Upper lobe of left lung (tissue), 6 donors: ENCODE results near the gene LMBRD2. TPM values are rescaled to one million over a fixed set of nuclear protein-coding genes. Genes with fewer than 3 reads are reported as not detected.

Experiments
- ATAC-seq, 2 donors: fragments of 200-7000 bp; cut with Tn5 transposase; one replicate each; pipeline ENCODE4 v1.9.1; 2022; ENCODE audit warnings: mild to moderate bottlenecking in 2 of 2, moderate library complexity in 2 of 2; ENCODE audit not compliant: low FRiP score in 2 of 2
- DNase-seq, 2 donors: peaks; one replicate each; pipeline ENCODE4 v3.0.0-alpha.2; 2019 to 2020
- H3K27ac ChIP-seq, 4 donors: fragments of 200-600 bp; sonication (generic); one replicate each; pipeline ENCODE4 v1.5.1; 2016 to 2019
- H3K27me3 ChIP-seq, 4 donors: fragments of 200-600 bp; sonication (generic); one replicate each; pipeline ENCODE4 v1.5.1; 2017 to 2019
- H3K36me3 ChIP-seq, 4 donors: fragments of 200-600 bp; sonication (generic); one replicate each; pipeline ENCODE4 v1.5.1; 2016 to 2019
- H3K4me1 ChIP-seq, 4 donors: fragments of 200-600 bp; sonication (generic); one replicate each; pipeline ENCODE4 v1.5.1; 2018 to 2019
- H3K4me3 ChIP-seq, 4 donors: fragments of 200-600 bp; sonication (generic); one replicate each; pipeline ENCODE4 v1.5.1; 2017 to 2019; ENCODE audit warnings: mild to moderate bottlenecking in 2 of 4, moderate library complexity in 1 of 4
- H3K9me3 ChIP-seq, 4 donors: fragments of 200-600 bp; sonication (generic); one replicate each; pipeline ENCODE4 v1.5.1; 2018 to 2019
- EP300 ChIP-seq, 4 donors: sonication (generic); formaldehyde crosslinking; IDR thresholded peaks; one replicate each; pipeline ENCODE4 v1.5.1; 2017; ENCODE audit warnings: antibody characterized with exemption in 4 of 4, control low read depth in 2 of 4
- POLR2A ChIP-seq, 4 donors: fragments of 450-650 bp; IDR thresholded peaks; one replicate each; pipeline ENCODE4 v1.5.1; 2016 to 2017; ENCODE audit warnings: antibody characterized with exemption in 4 of 4, mild to moderate bottlenecking in 2 of 4
- POLR2AphosphoS5 ChIP-seq, 2 donors: sonication (generic); formaldehyde crosslinking; IDR thresholded peaks; one replicate each; pipeline ENCODE4 v1.5.1; 2017; ENCODE audit warnings: antibody characterized with exemption in 2 of 2
- WGBS, 2 donors: methylation state at CpG; one replicate each; pipeline ENCODE4 v1.1.5; 2017 to 2018; 5-methylcytosine and 5-hydroxymethylcytosine counted together
- total RNA-seq, 6 donors: library from RNA; depleted of rRNA in 4 of 6; stranded (reverse); fragments of >200 nt in 4 of 6; gene quantifications; one replicate each; pipeline versions ENCODE4 v1.1.0 to v1.2.1, GENCODE V29; 2016 to 2021
- TF ChIP-seq, protein P1 (sequence below), 6 experiments: fragments of 450-650 bp in 4 of 6; fragments of 200-600 bp in 2 of 6; sonication (generic) in 2 of 6; IDR thresholded peaks; one replicate each; pipeline ENCODE4 v1.5.1; 2016 to 2019; ENCODE audit warnings: antibody characterized with exemption in 6 of 6
- donor health status: DM: no; HTN: no; CAD: no; lungs with moderate emphysema.
- donor health status: DM: no; HTN: yes; CAD: no; lungs with severe emphysema.

The LMBRD2 gene
- total RNA-seq, 6 donors from 2014 or later = 3.8 to 27.0 (median 8.8) TPM

DNA sequence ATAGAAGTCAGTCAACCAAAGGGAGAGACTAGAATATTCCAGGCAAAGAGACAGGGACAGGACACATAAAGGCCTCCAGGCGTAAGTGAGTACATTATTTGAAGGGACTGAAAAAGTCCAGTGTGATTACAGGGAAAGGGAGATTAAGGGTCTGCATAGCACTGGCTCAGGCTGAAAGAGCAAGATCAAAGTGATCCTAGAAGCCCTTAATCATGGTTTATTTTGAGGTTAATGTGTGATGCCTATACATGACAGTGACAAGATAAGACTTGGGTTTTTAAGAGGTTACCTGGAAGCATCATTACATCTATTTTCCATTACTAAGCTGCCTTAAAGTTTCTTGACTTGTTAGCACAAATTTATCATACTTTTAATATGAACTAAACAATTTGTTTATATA, 25.8 kb downstream of the LMBRD2 start:
- Histone ChIP-seq H3K27ac (no peak overlapping the region), H3K27me3 (no peaks in the 10 kb centered on the region), H3K36me3 (peaks cover 3 to 28% (median 5%) of the 10 kb centered on the region in 4 donors), H3K4me3 (no peak overlapping the region), H3K9me3 (peaks cover 0 to 5% (median 0%) of the 10 kb centered on the region in 4 donors), H3K4me1 (no peaks in the 10 kb centered on the region)
- DNase-seq (no peak), ATAC-seq (no peak)
- WGBS, 2 donors = 97 to 100% methylated on average over 1 of the region's 1 CpG
- TF ChIP-seq POLR2A (IDR thresholded peaks at IDR 0.05) = no peak
- TF ChIP-seq, protein P1, sequence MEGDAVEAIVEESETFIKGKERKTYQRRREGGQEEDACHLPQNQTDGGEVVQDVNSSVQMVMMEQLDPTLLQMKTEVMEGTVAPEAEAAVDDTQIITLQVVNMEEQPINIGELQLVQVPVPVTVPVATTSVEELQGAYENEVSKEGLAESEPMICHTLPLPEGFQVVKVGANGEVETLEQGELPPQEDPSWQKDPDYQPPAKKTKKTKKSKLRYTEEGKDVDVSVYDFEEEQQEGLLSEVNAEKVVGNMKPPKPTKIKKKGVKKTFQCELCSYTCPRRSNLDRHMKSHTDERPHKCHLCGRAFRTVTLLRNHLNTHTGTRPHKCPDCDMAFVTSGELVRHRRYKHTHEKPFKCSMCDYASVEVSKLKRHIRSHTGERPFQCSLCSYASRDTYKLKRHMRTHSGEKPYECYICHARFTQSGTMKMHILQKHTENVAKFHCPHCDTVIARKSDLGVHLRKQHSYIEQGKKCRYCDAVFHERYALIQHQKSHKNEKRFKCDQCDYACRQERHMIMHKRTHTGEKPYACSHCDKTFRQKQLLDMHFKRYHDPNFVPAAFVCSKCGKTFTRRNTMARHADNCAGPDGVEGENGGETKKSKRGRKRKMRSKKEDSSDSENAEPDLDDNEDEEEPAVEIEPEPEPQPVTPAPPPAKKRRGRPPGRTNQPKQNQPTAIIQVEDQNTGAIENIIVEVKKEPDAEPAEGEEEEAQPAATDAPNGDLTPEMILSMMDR (IDR thresholded peaks at IDR 0.05) = no peak
- TF ChIP-seq EP300 (IDR thresholded peaks at IDR 0.05) = no peak
- no peak for TF ChIP-seq POLR2AphosphoS5 (IDR thresholded peaks at IDR 0.05)

DNA sequence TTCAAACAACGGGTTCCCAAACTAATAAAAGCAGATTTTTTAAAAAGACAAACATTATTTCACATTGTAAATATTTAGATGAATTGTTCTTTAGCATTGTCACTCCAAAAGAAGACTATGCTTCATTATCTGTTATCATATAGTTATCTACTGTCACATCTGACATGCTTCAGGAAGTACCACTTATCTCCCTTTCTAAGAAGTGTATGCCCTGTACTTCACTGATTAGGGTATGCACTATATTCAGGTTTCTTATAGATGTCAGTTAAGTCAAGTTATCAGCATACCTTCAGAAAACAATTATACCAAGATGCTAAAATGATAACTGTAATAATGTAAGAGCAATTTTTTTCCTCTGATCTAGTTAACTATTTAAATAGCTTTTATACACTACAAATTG, 40.4 kb downstream of the LMBRD2 start:
- ATAC-seq (no peak), DNase-seq (no peak)
- Histone ChIP-seq H3K27me3 (no peaks in the 10 kb centered on the region), H3K36me3 (peaks cover 9 to 44% (median 18%) of the 10 kb centered on the region in 4 donors), H3K4me3 (no peak overlapping the region), H3K27ac (no peak overlapping the region), H3K4me1 (no peaks in the 10 kb centered on the region), H3K9me3 (no peaks in the 10 kb centered on the region)
- TF ChIP-seq EP300 (IDR thresholded peaks at IDR 0.05) (no peak), POLR2A (IDR thresholded peaks at IDR 0.05) (no peak), POLR2AphosphoS5 (IDR thresholded peaks at IDR 0.05) (no peak)
- TF ChIP-seq, protein P1 (IDR thresholded peaks at IDR 0.05) = no peak
- WGBS, 2 donors = 68 to 69% methylated on average over 1 of the region's 1 CpG

DNA sequence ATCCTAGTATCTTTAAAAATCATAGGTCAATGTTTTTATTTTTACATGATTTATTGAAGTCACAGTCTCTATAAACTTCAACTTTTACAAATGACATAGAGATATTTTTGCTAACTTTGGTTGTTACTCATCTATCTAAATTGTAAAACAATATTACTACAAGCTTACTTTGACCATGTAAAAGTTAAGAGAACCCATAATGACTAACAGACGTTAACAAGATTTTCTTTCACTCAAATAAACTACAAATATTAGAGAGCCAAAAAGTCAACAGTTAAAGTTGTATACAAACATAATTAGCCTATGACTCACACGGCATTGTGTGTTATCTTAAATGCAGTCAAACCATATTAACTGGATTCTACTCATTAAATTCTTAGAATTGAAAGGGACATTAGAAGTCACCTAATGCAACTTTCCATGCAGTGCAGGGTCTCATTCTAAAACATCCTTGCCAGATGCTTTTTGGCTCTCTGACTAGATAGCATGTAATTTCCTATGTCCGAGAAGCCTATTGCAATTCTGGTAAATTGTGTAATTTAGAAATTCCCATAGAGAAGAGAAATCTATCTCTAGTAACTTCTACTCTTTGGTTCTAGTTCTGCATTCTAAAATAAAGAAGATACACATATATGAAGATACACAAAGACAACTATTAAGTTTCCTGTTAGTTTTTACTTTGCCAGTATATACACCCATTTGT, 42.8 kb downstream of the LMBRD2 start:
- H3K9me3 ChIP-seq = no peaks in the 10 kb centered on the region
- WGBS, 2 donors = 64 to 70% methylated on average over 3 of the region's 3 CpGs
- ATAC-seq (no peak), DNase-seq (no peak)
- no peak overlapping the region for H3K27ac ChIP-seq
- H3K36me3 ChIP-seq = peaks cover 9 to 45% (median 16%) of the 10 kb centered on the region in 4 donors
- TF ChIP-seq, protein P1 (IDR thresholded peaks at IDR 0.05) = no peak
- TF ChIP-seq POLR2A (IDR thresholded peaks at IDR 0.05) (no peak), POLR2AphosphoS5 (IDR thresholded peaks at IDR 0.05) (no peak), EP300 (IDR thresholded peaks at IDR 0.05) (no peak)
- no peaks in the 10 kb centered on the region for H3K4me1 ChIP-seq
- H3K27me3 ChIP-seq = no peaks in the 10 kb centered on the region
- H3K4me3 ChIP-seq = no peak overlapping the region

DNA sequence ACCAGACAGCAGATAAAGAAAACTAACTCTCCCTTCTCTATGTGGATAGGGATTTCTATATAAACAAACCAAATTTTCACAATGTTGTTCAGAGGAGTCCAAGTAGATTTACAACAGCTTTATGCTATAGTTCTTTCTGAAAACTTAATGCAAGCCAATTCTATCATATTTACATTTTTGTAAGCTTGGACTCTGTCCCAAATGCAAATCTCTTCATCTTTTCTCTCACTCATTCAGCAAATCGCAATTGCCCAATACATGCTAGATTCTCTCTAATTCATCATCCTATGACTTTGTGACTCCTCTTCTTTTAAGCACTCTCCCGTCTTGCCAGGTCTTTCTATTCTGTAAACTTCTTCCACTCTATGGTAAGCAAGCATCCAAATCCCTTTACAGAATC, 45.9 kb downstream of the LMBRD2 start:
- Histone ChIP-seq H3K36me3 (peaks cover 9 to 51% (median 11%) of the 10 kb centered on the region in 4 donors), H3K4me3 (no peak overlapping the region), H3K27me3 (no peaks in the 10 kb centered on the region), H3K27ac (no peak overlapping the region), H3K4me1 (no peaks in the 10 kb centered on the region), H3K9me3 (no peaks in the 10 kb centered on the region)
- DNase-seq = no peak
- TF ChIP-seq POLR2AphosphoS5 (IDR thresholded peaks at IDR 0.05) = no peak
- TF ChIP-seq, protein P1 (IDR thresholded peaks at IDR 0.05) = no peak
- TF ChIP-seq EP300 (IDR thresholded peaks at IDR 0.05) = no peak
- no peak for TF ChIP-seq POLR2A (IDR thresholded peaks at IDR 0.05)
- WGBS, 2 donors = 82 to 87% methylated on average over 2 of the region's 2 CpGs
- ATAC-seq = no peak

DNA sequence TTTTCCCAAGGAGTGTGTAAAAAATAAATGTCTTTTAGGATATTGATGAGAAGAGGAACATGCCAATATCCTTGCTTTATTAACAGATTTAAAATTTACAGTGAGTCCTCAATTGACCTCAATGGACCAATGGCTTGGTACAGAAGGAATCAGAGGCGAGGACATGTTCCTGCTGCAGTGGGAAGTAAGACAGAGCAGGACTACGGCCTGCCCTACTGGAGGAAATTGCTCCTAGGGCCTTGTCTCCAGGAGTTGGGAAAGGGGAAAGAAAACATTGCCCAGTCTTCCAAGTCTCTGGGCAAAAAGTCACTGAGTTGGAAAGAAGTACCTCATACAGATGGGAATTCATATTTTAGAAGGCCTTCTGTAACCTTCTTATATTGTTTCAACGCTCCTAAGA, 51.9 kb downstream of the LMBRD2 start:
- Histone ChIP-seq H3K4me3 (no peak overlapping the region), H3K9me3 (no peaks in the 10 kb centered on the region), H3K27me3 (no peaks in the 10 kb centered on the region), H3K27ac (no peak overlapping the region), H3K4me1 (no peaks in the 10 kb centered on the region), H3K36me3 (peaks cover 0 to 19% (median 0%) of the 10 kb centered on the region in 4 donors)
- DNase-seq = no peak
- ATAC-seq = no peak
- TF ChIP-seq, protein P1 (IDR thresholded peaks at IDR 0.05) = no peak
- no peak for TF ChIP-seq EP300 (IDR thresholded peaks at IDR 0.05)
- no peak for TF ChIP-seq POLR2A (IDR thresholded peaks at IDR 0.05)
- TF ChIP-seq POLR2AphosphoS5 (IDR thresholded peaks at IDR 0.05) = no peak
- WGBS, 2 donors = 88 to 90% methylated on average over 3 of the region's 3 CpGs
